PFSK-1 (cell line): ENCODE data around the gene RASAL2.

ENCODE experiments used
- POLR2AphosphoS5 ChIP-seq: IDR thresholded peaks from 2 replicates; pipeline ENCODE4 v1.6.1; 2012; ENCODE audit warnings: low read depth, mild to moderate bottlenecking, control low read depth, low read length, moderate library complexity
- SIN3A ChIP-seq: IDR thresholded peaks from 2 replicates; pipeline ENCODE4 v1.6.1; 2012; ENCODE audit warnings: mild to moderate bottlenecking, low read length, moderate library complexity, borderline replicate concordance; ENCODE audit not compliant: insufficient read depth
- TAF1 ChIP-seq: IDR thresholded peaks from 2 replicates; pipeline ENCODE4 v1.6.1; 2012; ENCODE audit warnings: low read length, control low read depth, borderline replicate concordance; ENCODE audit not compliant: insufficient read depth

GRCh38 chr1:178238722-178239510 lies 145.0 kb downstream of the RASAL2 start:
- TF ChIP-seq TAF1 (no peak), SIN3A (no peak), POLR2AphosphoS5 (no peak)
